ENCODE data around the gene KATNAL1.

DNA sequence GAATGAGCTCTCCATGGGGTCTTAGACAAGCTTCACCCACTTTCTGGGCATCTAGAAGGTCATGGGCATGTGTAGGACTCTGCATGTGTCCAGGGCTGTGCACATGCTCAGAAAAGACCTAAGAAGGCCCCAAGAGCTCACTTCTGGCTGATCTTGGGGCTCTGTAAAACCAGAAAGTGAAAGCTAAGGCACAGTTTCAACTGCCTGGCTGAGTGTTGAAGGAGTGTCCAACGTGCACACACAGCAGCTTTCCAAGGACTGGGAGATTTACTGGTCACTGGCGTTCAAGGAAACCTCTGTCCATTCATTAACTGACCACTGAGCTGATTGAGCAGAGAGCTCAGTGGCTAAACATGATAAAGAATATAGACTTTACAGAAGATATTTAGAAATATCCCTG, 137.9 kb downstream of the KATNAL1 start:
- TF ChIP-seq, protein P1, sequence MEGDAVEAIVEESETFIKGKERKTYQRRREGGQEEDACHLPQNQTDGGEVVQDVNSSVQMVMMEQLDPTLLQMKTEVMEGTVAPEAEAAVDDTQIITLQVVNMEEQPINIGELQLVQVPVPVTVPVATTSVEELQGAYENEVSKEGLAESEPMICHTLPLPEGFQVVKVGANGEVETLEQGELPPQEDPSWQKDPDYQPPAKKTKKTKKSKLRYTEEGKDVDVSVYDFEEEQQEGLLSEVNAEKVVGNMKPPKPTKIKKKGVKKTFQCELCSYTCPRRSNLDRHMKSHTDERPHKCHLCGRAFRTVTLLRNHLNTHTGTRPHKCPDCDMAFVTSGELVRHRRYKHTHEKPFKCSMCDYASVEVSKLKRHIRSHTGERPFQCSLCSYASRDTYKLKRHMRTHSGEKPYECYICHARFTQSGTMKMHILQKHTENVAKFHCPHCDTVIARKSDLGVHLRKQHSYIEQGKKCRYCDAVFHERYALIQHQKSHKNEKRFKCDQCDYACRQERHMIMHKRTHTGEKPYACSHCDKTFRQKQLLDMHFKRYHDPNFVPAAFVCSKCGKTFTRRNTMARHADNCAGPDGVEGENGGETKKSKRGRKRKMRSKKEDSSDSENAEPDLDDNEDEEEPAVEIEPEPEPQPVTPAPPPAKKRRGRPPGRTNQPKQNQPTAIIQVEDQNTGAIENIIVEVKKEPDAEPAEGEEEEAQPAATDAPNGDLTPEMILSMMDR (IDR thresholded peaks at IDR 0.05), result no peak
- TF ChIP-seq POLR2A (IDR thresholded peaks at IDR 0.05), result no peak
